Natural killer cell (primary cell): ENCODE results near the gene IGFL4. TPM values are rescaled to one million over a fixed set of nuclear protein-coding genes. Genes with fewer than 3 reads are reported as not detected.

Source experiments
- ATAC-seq, 3 donors: fragments of 150-1000 bp in 2 of 3; fragments of 200-7000 bp in 1 of 3; cut with Tn5 transposase; 1 replicate in 1 of 3; 2 replicates in 2 of 3; pipeline ENCODE4 v1.10.0; 2021; ENCODE audit warnings: mild to moderate bottlenecking in 2 of 3, moderate library complexity in 2 of 3
- DNase-seq, 2 donors: peaks; one replicate each; pipeline versions ENCODE4 v3.0.0 to v3.0.0-alpha.2; 2013 to 2021; ENCODE audit warnings: mixed read lengths in 1 of 2
- H3K27ac ChIP-seq: one replicate; pipeline ENCODE4 v1.5.1; 2013; ENCODE audit warnings: mild to moderate bottlenecking, low read length
- H3K27me3 ChIP-seq: one replicate; pipeline ENCODE4 v1.6.1; 2013; ENCODE audit warnings: low read length; ENCODE audit not compliant: control insufficient read depth, insufficient read depth
- H3K36me3 ChIP-seq: one replicate; pipeline ENCODE4 v1.6.1; 2013; ENCODE audit warnings: low read length; ENCODE audit not compliant: control insufficient read depth, insufficient read depth
- H3K4me1 ChIP-seq: one replicate; pipeline ENCODE4 v1.6.1; 2013; ENCODE audit warnings: low read length; ENCODE audit not compliant: control insufficient read depth, insufficient read depth
- H3K4me3 ChIP-seq: one replicate; pipeline ENCODE4 v1.5.1; 2013; ENCODE audit warnings: low read length
- H3K9me3 ChIP-seq: one replicate; pipeline ENCODE4 v1.6.1; 2013; ENCODE audit warnings: low read length; ENCODE audit not compliant: control insufficient read depth, insufficient read depth
- H3K27ac Mint-ChIP-seq, 2 donors: one replicate each; pipeline ENCODE4 v1.8.0; 2022; ENCODE audit warnings: mild to moderate bottlenecking in 2 of 2, mixed read lengths in 2 of 2, moderate library complexity in 1 of 2
- H3K27me3 Mint-ChIP-seq, 2 donors: one replicate each; pipeline ENCODE4 v1.8.0; 2022; ENCODE audit warnings: low read depth in 2 of 2, mixed read lengths in 2 of 2
- H3K36me3 Mint-ChIP-seq: one replicate; pipeline ENCODE4 v1.8.0; 2022; ENCODE audit warnings: mixed read lengths
- H3K4me1 Mint-ChIP-seq, 2 donors: one replicate each; pipeline ENCODE4 v1.8.0; 2022; ENCODE audit warnings: mixed read lengths in 2 of 2
- H3K4me3 Mint-ChIP-seq: one replicate; pipeline ENCODE4 v1.8.0; 2022; ENCODE audit warnings: mild to moderate bottlenecking, moderate library complexity, mixed read lengths
- H3K9me3 Mint-ChIP-seq, 2 donors: one replicate each; pipeline ENCODE4 v1.8.0; 2022; ENCODE audit warnings: mixed read lengths in 2 of 2
- WGBS: methylation state at CpG from one replicate; pipeline ENCODE4 v1.1.7; 2013; ENCODE audit warnings: missing lambda C conversion rate; ENCODE audit not compliant: insufficient coverage; 5-methylcytosine and 5-hydroxymethylcytosine counted together
- intact Hi-C: fragments of 100-400 bp; cut with micrococcal nuclease; formaldehyde crosslinking; loops from one replicate; pipeline ENCODE4 v1.14.2; 2022
- total RNA-seq, 4 donors: library from RNA; stranded (reverse); fragments of 120-200 nt in 1 of 4; gene quantifications; one replicate each; pipeline versions ENCODE4 v1.2.3 to v1.2.4, GENCODE V29; 2013 to 2022
- TF ChIP-seq, protein P1 (sequence below): fragments of 200-600 bp; IDR thresholded peaks from one replicate; pipeline ENCODE4 v1.8.0; 2022; ENCODE audit warnings: antibody characterized with exemption

The IGFL4 gene
- total RNA-seq, 3 donors from 2014 or later (not counting 1 experiment from before 2014, with no cell fraction given): not detected

DNA sequence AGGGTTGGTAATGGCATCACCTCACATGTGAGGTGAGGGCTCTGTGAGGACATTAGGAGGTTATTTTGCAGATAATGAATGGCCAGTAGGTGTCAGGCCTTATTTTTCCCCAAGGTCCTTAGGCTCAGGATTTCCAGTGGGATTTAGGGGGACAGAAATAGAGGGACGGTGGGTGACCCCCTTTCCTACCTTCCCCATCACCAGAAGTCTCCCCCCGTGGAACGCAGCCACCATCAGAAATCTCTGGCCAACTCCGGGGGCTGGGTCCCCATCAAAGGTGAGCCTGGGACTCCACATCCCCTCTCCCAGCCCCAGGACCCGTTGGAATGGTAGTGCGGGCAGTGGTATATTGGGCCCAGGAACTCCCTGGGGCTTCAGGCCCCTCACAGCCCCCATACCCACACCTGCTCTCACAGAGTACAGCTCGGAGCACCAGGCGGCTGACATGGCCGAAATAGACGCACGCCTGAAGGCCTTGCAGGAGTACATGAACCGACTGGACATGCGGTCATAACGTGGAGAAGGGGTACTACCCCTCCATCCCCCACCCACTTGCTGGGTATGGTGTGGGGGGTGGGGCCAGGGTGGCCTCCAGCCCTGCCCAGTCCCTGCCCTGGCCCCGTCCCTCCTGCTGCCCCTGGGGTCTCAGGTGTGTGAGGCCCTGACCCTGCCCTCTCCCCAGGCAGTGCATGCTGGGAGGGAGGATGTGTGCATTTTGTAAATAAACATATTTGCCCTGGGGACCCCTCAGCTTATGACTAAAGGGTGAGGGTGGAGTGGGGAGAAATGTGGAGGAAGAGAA, 22.7 kb downstream of the IGFL4 start:
- 96% methylated on average over 12 of the region's 15 CpGs for WGBS
- Histone ChIP-seq H3K4me3 (no peak overlapping the region), H3K27ac (no peak overlapping the region), H3K4me1 (peaks cover 24% of the 10 kb centered on the region), H3K27me3 (peaks cover 9% of the 10 kb centered on the region), H3K9me3 (no peaks in the 10 kb centered on the region), H3K36me3 (no peaks in the 10 kb centered on the region)
- Mint-ChIP-seq H3K27me3 (peaks cover 0 to 9% of the 10 kb centered on the region in 2 donors), H3K4me1 (peaks cover 12 to 24% of the 10 kb centered on the region in 2 donors), H3K4me3 (no peak overlapping the region), H3K27ac (no peak overlapping the region), H3K36me3 (no peaks in the 10 kb centered on the region), H3K9me3 (no peaks in the 10 kb centered on the region)
- ATAC-seq: no peak
- intact Hi-C loops: loop anchor here (5.0 to 10.0 kb wide), 2 partner anchors 201 to 243 kb away; partner anchors contain the start of gene RSPH6A
- DNase-seq: no peak
- TF ChIP-seq, protein P1, sequence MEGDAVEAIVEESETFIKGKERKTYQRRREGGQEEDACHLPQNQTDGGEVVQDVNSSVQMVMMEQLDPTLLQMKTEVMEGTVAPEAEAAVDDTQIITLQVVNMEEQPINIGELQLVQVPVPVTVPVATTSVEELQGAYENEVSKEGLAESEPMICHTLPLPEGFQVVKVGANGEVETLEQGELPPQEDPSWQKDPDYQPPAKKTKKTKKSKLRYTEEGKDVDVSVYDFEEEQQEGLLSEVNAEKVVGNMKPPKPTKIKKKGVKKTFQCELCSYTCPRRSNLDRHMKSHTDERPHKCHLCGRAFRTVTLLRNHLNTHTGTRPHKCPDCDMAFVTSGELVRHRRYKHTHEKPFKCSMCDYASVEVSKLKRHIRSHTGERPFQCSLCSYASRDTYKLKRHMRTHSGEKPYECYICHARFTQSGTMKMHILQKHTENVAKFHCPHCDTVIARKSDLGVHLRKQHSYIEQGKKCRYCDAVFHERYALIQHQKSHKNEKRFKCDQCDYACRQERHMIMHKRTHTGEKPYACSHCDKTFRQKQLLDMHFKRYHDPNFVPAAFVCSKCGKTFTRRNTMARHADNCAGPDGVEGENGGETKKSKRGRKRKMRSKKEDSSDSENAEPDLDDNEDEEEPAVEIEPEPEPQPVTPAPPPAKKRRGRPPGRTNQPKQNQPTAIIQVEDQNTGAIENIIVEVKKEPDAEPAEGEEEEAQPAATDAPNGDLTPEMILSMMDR: no peak

- no peak for DNase-seq
- intact Hi-C loops: loop anchor here (5.0 to 10.0 kb wide), 2 partner anchors 200 to 242 kb away; partner anchors contain the start of gene RSPH6A
Observed at GRCh38 chr19:46017095-46017429, 23.7 kb downstream of the IGFL4 start.

DNA sequence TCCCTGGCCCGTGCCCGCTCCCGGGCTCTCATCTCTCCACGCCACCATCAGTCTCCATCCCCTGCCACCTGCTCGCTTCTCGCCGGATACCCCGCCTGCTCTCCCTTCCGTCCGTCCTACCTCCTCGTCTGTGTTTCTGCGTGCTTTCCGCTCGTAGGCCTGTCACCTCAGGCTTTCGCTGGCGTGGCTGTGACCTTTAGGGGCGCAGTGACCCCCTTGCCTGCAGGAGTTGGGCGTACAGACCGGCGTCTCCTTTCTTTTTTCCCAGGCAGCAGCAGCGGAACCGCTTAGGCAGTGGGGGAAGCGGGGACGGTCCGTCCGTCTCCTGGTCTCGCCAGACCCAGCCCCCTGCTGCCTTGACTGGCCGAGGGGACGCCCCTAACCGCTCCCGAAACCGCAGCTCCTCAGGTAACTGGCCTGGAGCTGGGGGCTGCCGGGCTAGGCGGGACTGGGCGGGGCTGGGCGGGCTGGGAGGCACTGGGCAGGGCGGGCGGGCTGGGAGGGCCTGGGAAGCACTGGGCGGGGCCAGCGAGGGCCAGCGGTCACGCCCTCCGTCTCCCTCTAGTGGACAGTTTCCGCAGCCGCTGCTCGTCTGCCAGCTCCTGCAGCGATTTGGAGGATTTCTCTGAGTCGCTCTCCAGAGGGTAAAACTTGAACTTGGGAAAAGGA, 24.2 kb downstream of the IGFL4 start:
- intact Hi-C loops: loop anchor here (5.0 to 10.0 kb wide), 2 partner anchors 199 to 242 kb away; partner anchors contain the start of gene RSPH6A

More at GRCh38 chr19:46017095-46017429, 23.7 kb downstream of the IGFL4 start:
- no peaks in the 10 kb centered on the region for H3K9me3 Mint-ChIP-seq
- H3K27me3 Mint-ChIP-seq: peaks cover 0 to 9% of the 10 kb centered on the region in 2 donors
- H3K4me3 Mint-ChIP-seq: peak overlapping the region; percentile 96
- peaks cover 24% of the 10 kb centered on the region for H3K4me1 ChIP-seq
- no peak overlapping the region for H3K4me3 ChIP-seq
- H3K36me3 ChIP-seq: no peaks in the 10 kb centered on the region
- 47% methylated on average over 7 of the region's 7 CpGs for WGBS
- H3K27ac Mint-ChIP-seq: no peak overlapping the region
- H3K4me1 Mint-ChIP-seq: peaks cover 12 to 24% of the 10 kb centered on the region in 2 donors
- peak in 1 of 3 donors; percentile 1 for ATAC-seq
- peaks cover 5% of the 10 kb centered on the region for H3K27me3 ChIP-seq
- TF ChIP-seq, protein P1: peak; percentile 51
- H3K36me3 Mint-ChIP-seq: no peaks in the 10 kb centered on the region
- H3K9me3 ChIP-seq: no peaks in the 10 kb centered on the region
- no peak overlapping the region for H3K27ac ChIP-seq

More for the DNA sequence above, 24.2 kb downstream of the IGFL4 start:
- TF ChIP-seq, protein P1: peak; percentile 87
- DNase-seq (peak; percentile 79 to 93), ATAC-seq (peak; percentile 80 to 90 (median 81))
- Mint-ChIP-seq H3K27ac (peak overlapping the region; percentile 61 to 74), H3K9me3 (no peaks in the 10 kb centered on the region), H3K4me3 (peak overlapping the region; percentile 96), H3K27me3 (peaks cover 0 to 9% of the 10 kb centered on the region in 2 donors), H3K4me1 (peaks cover 12 to 24% of the 10 kb centered on the region in 2 donors), H3K36me3 (no peaks in the 10 kb centered on the region)
- peaks cover 24% of the 10 kb centered on the region for H3K4me1 ChIP-seq
- no peak overlapping the region for H3K27ac ChIP-seq
- peaks cover 5% of the 10 kb centered on the region for H3K27me3 ChIP-seq
- WGBS: 1% methylated on average over 48 of the region's 48 CpGs
- H3K36me3 ChIP-seq: no peaks in the 10 kb centered on the region
- peak overlapping the region; percentile 89 for H3K4me3 ChIP-seq
- no peaks in the 10 kb centered on the region for H3K9me3 ChIP-seq
